Measurements from ENCODE around the gene CALD1.

The CALD1 gene

DNA sequence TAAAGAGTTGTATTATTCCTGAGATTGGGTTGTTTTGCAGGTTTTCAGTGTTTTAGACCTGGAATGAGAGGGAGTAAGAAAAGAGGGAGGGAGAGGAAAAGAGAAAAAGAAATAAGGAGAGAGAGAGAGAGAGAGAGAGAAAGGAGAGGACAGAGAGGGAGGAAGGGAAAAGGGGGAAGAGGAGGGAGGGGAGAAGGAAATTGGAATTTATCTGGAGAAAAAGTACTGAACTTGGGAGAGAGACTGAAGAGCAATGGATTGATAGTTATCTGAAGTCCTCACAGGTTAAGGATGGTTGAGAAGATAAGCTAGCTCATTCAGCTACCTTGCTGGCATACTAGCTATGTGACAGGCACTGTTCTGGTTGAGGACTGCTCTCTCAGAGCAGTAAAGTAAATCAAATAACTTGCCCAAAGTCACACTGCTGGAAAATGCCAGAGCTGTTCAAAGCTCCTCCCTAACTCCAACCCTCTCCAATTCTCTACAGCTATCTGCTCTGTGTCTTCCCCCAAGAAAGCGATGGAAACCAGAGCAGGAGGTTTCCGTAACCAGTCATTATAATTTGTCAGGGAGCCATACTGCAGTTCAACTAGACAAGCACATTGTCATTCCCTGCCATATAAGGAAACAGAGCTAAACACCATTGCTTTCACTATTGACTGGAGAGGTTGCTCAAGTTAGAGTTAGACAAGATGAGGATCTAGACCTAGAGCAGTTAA lies 10.7 kb downstream of the CALD1 start:
- no peak for DNase-seq

DNA sequence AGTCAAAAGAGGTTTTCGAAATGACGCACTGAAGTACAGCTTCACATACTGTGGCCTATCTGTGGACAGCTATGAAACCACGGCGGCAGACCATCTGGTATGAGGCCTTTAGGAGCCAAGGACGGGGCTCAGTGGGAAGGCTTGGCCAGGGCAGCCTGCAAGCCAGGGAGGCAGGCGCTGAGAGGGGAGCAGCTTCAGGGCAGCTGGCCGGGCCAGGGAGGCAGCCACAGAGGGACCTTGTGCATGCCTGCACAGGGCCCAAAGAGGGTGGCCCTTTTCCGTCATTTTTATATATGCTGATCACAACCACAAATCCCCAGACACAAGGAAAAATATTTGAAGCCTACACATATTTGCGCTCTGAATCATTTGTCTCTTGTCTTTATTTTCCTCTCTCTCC lies 13.5 kb downstream of the CALD1 start:
- DNase-seq = no peak

DNA sequence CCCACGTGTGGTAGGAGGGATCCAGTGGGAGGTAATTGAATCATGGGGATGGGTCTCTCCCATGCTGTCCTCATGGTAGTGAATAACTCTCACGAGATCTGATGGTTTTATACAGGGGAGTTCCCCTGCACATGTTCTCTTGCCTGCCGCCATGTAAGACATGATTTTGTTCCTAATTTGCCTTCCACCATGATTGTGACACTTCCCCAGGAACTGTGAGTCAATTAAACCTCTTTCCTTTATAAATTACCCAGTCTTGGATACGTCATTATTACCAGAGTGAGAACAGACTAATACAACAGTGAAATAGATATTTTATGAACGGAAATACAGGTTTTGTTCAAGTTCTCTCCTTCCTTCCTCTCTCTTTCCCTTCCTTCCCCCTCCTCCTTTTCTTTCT lies 15.8 kb downstream of the CALD1 start:
- DNase-seq = no peak

DNA sequence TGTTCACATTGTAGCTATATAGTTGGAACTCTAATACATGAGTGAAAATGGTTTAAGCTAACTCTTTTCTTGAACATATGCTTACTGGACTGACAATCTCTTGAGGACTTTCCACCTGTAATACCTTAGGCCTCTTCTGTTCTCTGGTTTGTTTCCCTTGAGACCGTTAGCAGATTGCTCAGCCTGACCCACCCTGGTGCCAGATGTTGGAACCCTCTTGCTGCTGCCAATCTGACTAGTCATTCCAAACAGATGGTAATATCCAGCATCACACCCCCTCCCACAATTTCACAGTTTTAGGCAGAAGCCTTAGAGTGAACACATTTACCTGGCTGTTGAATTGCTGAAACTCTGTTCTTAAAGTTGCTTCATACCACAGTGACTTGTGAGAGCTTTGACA lies 18.7 kb downstream of the CALD1 start:
- DNase-seq = no peak

DNA sequence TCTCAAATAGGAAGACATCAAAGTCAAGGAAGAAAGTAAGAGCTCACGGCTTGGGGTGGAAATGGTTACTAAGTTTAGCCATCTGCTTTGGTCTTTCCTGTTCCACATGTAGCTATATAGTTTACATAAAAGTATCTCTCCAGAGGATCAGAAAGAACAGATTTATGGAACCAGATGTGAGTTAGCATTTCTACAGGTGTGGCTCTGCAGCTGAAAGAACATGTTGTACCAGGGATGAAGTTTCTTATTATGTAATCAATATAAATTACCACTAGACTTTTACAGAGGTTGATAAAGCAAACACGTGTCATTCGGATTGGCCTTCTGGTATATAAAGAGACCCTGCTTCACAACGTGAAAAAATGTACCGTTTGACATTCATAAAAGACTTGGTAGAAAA lies 19.9 kb downstream of the CALD1 start:
- no peak for DNase-seq

DNA sequence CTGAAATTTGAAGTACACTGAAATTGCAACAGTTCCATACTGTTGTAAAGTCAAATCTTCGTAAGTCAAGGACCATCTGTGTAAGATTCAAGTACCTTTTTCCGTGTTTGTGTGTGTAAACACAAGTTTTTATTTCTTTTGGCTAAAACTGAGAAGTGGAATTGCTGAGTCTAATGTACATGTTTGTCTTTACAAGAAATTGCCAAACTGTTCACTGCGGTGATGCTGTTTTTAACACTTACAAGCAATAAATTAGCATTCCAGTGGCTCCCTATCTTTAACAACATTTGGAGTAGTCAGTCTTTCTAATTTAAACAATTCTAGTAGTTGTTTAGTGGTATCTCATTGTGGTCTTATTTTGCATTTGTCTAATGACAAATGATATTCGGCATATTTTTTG lies 23.3 kb downstream of the CALD1 start:
- DNase-seq = no peak

DNA sequence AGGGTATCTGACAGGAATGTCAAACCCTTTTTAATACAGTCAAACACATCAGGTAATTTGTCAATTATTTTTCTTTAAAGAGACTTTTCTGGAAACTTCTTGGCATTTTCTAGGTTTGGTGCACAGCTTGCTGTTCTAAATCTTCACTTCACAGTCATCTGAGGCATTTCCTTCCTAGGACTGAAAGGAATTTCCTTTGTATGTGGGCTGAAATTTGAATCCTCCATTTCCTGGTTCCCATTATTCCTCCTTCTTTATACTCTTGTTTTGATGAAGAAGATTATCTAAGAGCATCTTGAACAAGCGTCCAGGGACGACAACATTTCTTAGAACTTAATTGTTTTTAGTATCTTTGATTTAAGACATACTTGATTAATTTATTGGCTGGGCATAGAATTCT lies 24.9 kb downstream of the CALD1 start:
- DNase-seq = peak in 1 of 2 experiments; percentile 25

DNA sequence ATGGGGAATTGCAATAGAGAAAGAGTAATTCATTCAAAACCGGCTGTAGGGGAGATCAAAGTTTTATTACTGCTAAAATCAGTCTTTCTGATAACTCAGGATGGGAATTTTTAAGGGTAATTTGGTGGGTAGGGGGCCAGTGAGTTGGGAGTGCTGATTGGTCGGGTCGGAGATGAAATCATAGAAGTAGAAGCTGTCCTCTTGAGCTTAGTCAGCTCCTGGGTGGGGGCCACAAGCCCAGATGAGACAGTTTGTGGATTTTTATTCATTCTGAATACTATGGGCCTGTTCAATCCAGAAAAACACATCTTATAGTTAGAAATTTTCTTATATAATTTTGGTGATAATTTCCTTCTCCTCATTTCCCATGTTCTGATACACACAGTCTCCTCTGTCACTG lies 25.4 kb downstream of the CALD1 start:
- DNase-seq = no peak

DNA sequence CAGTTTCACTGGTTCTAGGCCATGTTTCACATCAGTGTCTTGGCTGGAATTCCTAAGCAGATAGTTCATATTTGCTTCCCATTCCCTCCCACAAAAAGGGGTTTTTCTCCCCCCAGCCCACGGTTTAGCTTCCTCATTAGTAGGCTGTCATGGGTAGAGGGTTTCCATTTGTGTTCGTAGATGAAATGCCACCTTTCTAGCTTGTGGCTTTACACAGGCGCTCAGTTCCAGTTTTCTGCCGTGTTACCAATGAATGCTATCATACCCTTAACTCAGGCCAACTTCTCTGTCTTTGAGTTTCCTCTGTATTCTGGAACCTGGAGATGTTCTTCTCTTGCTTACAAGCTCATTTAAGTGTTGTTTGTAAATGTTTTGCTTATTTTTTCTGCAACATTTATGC lies 26.8 kb downstream of the CALD1 start:
- no peak for DNase-seq

DNA sequence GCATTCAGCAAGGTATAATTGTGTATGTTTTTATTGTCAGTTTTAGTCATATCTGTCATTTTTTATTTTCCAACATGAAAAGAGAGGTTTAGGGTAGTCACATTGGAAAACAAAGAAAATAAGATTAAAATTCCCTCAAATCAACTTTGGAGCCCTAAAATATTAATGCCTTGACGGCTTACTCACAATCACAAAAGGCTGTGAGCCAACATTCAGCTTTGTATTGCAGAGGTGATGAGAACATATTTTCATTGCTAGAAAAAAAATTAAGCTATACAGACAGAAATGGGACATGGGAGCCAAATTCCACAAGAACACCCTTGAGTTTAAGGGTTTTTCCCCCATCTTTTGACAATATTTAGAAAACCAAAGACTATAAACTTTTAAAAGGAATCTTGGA lies 30.2 kb downstream of the CALD1 start:
- DNase-seq = no peak

DNA sequence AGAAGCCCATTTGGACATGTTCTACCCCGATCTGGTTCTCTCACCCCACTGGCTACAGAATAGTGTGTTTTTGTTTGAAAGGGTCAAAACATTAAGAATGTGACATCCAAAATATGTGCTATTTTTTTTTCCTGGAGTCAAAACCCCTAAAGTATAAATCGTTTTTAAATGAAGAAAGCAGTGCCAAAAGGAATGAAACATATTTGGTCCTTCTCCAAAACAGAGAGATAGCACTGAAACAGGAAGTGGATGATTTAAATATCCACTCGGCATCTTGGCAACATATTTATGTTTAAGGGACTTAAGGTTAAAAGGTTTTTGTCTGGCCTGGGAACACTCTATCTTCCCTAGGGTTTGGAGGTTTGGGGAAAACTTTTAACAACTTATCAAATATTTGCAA lies 32.3 kb downstream of the CALD1 start:
- no peak for DNase-seq

DNA sequence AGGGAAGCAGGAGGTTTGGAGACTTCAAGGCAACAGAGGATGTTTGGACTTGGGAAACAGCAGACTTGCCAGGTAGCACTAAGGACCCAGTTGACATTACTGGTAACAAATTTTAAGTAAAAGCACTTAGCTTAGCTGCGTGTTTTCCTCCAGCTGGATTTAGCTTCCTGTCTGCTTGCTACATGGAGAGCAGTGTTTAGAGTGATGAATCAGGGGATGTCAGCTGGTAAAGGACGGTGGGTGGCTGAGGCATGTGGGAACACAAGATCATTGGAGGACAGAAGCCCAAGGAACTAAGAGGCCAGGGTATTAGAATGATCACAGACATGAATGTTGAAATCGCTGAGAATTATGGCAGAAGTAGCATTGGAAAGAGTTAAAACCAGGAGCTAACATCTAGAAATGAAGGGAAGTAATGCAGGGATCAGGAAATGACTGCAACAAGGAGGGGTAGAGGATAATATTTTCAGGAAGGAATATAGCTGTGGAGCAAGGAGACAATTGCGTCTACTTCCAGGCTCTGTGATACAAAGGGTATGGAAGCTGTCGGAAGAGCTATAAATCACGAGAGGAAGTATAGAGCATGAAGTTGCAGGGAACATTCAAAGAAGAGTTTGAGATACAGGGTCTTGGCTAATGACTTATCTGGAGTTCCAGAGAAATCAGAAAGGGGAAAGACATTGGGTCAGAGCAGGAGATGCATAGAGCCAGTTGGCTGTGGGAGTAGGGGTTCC lies 34.4 kb downstream of the CALD1 start:
- DNase-seq = no peak

DNA sequence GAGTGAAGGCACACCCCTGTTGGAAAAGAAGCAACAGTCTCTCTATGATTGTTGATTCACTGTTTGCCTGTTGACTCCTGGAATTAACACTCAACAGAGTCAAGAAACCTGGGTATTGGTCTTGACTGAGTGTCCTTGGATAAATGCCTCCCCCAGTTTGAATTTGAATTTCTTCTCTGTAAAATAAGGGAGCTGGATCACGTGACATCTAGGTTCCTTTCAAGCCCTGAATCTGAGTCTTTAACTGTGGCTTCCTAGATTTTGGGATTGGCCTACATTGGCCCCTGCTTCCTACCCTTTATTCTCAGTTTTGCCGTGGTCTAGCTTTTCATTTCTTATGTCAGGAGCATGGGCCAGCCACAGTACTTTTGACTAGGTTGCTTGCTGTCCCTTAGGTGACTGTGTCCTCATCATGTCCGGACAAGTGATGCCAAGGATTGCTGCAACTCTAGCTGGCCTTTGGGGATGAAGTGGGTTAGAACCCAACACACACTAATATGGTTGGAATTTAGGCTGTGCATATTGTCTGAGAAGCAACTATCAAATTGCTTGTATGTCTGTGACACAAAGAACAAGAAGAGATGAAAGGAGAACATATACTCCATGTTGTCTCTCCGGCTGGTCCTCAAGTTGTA lies 35.4 kb downstream of the CALD1 start:
- no peak for DNase-seq

DNA sequence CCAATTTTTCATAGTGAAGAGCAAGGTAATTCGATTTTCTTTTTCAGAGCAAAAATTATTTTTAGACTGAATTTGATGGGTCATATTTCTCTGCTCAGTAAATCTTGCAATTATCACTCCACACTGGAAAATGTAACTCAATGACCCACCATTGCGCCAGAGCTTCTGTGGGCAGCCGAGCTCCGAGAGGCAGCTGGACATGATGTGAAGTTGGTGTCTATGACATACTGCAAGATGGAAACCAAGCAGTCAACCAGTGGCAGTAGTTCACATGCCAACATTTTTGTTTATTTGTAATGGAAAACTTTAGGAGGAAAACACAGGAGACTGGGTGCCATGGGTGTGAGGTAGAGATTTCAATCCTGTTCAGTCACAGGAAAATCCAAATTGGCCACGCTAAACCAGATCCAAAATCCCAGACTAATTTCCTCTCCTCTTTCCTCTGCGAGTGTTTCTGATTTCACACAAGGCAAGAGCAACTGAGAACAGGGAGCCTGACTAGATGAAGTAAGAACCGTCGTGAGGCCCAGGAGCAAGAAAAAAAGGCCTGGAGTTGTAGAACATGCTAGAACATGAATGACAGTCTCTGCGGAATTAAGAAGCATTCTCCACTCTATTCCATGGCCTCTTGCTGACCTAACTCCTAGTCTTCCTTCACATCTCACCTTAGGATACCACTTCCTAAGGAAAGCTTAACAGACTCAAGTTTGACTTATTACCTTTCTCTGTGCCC lies 39.3 kb downstream of the CALD1 start:
- DNase-seq = no peak

DNA sequence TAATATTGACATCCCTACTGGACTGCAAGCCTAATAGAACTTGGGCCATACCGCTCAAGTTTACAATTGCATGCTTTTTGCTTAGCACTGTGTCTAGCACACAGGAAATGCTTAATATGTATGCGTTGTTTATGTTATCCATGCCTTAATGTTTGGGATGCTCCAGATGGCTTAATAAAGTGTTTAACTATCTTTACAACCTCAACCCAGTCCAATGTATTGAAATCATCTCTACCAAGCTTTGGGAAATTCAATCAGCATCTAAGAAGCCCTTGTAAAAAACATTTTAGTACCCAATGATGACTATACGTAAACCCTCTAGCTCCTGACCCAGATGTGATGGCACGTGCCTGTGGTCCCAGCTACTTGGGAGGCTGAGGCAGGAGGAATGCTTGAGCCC lies 40.0 kb downstream of the CALD1 start:
- no peak for DNase-seq

DNA sequence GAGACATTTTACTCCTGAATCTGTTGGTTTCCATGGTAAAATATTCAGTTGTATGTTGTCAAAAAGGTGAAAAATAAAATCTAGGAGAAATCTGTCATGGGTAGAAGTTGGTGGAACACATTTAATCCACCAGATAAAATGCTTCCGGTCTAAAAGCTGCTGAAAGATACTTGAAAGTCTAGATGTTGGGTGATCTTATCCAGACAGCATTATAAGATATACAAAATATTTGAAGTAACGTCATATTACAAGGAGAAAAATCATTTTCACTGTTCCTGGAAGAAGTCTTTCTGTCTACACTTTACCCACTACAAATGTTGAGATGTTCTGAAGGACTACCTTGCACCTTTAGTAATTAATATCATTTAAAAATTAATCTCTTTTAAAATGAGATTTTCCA lies 40.9 kb downstream of the CALD1 start:
- no peak for DNase-seq

DNA sequence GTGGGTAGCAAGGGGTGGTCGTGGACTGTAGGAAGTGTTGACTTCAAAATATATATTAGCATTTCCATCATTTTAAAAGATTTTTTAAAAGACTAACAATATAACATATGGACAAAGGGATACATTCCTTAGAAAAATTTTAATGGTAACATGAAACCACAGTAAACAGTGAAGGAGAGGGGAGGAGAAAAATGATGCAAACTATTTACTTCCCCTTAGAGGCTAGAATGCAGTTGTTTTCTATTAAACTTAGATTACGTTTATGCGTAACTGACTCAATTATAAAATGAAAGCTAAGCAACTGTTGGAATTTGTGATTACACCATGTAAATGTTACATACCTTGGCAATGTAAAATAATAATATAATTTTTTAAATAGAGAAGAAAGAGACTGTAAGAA lies 41.3 kb downstream of the CALD1 start:
- no peak for DNase-seq

DNA sequence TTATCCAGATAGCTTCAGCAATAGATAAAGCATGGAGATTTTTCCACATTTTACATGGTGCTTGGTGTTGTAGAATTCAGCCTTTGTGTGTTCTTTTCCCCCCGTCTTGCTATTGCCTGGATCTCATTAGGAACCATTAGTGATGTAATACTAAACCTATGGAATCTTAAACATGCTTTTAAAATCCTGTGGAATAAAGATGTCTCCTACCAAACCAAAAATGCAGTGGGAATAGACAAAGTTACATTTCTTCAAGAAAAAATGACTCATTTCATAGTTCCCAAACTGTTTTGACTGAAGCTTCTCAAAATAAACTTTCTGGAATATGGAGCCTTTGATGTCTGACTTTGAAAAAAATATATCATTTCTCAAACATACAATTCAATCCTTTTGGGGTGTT lies 44.0 kb downstream of the CALD1 start:
- DNase-seq = peak in 1 of 2 experiments; percentile 4

DNA sequence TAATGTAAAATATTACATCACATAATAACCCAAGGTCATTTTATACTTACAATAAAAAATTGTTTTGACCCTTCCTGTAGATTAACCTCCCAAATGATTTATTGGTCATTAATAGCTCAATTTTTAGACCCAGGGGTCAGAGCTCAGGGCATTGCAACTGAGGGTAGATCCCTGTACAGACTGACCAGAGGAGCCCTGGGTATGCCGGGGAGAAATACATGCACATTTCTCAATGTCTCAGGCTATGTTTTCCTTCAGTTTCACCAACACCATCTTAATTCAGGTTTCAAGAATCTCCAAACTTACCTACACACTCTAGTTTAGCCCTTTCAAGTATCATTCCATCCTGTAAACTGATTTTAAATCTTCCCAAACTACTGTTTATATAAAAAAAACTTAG lies 46.2 kb downstream of the CALD1 start:
- no peak for DNase-seq

DNA sequence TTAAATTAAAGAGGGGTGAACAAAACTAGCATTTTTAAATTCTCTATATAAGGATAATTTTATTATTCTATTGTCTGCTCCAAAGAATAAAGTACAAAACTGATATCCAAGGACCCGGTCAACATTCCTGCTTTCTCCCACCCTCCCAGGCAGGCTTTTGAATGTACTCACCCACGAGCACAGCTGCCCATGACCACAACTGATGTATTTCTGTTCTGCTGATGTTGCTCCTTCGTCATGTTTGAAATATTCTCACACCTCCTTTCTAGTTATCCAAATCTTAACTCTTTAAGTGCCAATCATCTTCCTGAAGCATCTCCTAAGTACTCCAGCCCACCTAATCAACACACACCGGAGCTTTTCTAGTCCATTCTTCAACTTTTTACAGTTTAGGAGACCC lies 46.7 kb downstream of the CALD1 start:
- no peak for DNase-seq

DNA sequence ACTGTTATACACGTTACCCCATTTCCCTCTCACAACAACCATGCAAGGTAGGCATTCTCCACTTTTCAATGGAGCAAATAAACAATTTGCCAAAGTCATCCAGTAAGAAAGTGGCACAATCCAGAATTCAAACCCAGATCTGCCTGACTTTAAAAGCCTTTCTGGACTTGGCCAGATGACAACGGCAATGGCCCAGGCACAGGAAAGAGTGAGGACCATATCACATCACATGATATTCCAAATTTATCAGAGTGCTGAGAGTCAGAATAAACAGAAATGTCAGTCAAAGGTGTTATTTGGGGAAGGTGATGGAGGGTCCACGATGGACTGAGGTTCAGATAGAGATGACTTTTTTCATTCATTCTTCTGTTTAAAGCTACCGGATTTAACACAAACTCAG lies 48.0 kb downstream of the CALD1 start:
- no peak for DNase-seq

DNA sequence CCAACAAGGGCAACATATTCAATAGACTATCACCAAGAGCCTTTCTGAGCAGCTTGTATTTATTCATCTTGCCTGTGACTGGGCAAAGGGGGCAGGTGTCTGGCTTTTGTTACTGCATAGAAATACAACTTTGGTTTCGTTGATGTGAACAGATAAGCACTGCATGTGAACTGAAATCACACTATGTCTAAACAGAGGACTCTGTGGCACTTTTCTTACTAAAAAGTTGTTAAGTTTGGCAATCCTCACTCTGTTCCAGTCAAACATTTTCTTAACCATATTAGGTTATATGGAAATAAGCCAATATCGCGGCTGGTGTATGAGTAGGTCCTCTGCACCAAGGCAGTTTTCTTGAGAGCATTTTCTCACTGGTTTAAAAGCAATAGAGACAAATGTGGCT lies 48.5 kb downstream of the CALD1 start:
- no peak for DNase-seq

DNA sequence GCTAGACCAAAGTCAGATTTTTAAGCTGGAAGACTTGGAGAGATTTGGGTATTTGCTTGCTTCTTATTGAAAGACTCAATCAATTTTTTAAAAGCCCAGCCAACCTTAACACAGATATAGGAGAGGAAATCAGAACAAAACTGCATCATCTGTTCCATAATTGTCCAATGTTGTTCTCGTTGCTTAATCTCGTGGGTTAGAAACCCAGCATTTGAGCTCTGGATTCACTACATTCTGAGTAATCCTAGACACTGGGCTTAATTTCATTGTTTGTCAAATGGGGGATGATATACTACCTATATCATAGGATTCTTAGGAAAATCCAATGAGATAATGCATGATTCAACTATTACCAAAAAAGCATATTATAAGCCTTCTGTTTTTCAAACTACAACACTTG lies 48.9 kb downstream of the CALD1 start:
- no peak for DNase-seq
